HPDE6-E6E7 (cell line): Measurements from ENCODE around the gene VPS52.

Experiments
- DNase-seq: peaks from one replicate; pipeline ENCODE4 v3.0.0; 2011; ENCODE audit warnings: missing footprints; ENCODE audit errors: extremely low spot score

The VPS52 gene

DNA sequence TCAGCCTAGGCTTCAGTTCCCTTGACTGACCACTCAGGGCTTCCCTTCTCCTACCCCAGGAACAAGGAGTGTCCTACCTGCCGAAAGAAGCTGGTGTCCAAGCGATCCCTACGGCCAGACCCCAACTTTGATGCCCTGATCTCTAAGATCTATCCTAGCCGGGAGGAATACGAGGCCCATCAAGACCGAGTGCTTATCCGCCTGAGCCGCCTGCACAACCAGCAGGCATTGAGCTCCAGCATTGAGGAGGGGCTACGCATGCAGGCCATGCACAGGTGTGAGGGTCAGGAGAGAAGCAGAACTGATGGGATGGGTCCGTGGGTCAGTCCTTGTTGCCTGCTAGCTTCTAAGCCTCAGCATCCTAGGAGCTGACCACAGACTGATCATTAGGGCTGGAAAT is 61.8 kb downstream of the VPS52 start:
- DNase-seq: no peak

DNA sequence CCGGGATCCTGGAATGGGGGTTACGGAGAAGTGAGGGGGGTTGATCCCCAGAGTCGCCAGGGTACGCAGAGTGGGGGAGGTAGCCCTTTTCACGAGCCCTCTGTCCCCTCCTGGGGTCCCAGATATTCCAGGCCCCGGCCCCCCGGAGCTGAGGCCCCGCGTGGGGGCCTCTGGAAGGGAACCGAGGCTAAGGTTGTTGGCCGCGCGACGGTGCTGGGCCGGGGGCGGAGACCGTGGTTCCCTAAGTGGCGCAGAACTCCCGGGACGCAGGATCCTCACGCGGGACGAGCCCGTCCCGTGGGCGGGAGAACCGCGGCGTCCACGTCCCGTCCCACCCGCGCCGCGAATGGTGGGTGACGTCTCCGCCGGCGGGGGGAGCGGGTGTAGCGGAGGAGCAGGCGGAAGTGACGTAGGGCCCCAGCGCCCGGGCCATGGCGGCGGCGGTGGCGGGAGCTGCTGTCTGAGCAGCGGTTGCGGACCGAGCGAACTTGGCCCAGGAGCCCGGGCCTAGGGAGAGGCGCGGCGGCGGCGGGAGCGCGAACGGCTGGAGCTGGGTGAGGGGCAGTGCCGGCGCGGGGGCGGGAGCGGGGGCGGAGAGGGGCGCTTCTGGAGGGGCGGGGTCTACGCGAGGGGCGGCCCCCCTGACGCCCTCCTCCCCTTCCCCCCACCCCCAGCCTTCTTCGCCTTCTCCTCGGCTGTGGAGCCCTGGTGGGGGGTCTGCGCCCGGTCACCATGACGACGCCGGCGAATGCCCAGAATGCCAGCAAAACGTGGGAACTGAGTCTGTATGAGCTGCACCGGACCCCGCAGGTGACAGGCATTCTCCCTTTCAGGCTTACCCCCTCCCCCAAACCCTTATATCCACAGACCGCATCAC is 63.3 kb downstream of the VPS52 start, which contains the start of gene RING1:
Gene RING1, plus strand, starts transcription at position 410 of the 877 bp plus-strand sequence. Its CDS starts 323 bp downstream, at position 733.
- DNase-seq: peak; percentile 80

DNA sequence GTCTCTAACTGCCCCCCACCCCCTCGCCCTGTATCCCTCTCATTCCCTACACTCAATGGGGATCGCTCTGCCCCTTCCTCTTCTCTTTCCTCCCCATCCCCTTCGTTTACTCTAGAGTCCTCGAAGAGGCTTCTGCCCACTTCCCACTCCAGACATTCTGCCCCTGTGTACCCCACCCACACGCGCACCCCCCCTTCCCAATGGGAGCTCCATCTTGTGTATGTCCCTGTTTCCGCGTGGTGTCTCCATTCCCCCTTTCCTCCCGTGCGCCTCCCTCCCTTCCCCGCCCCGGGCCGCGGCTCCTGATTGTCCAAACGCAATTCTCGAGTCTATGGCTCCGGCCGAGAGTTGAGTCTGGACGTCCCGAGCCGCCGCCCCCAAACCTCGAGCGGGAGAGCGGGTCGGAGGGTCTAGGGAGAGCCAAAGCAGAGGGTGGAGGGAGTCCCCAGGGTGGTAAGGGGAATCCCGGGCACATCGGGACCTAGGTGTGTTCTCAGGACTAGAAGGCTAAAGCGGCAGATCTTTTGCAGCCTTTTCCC is 64.1 kb downstream of the VPS52 start:
- DNase-seq: no peak

- DNase-seq: no peak
These were observed 64.7 kb downstream of the VPS52 start for GRCh38 chr6:33206864-33207551.

GRCh38 chr6:33206027-33206863 is 65.4 kb downstream of the VPS52 start:
- DNase-seq: no peak

DNA sequence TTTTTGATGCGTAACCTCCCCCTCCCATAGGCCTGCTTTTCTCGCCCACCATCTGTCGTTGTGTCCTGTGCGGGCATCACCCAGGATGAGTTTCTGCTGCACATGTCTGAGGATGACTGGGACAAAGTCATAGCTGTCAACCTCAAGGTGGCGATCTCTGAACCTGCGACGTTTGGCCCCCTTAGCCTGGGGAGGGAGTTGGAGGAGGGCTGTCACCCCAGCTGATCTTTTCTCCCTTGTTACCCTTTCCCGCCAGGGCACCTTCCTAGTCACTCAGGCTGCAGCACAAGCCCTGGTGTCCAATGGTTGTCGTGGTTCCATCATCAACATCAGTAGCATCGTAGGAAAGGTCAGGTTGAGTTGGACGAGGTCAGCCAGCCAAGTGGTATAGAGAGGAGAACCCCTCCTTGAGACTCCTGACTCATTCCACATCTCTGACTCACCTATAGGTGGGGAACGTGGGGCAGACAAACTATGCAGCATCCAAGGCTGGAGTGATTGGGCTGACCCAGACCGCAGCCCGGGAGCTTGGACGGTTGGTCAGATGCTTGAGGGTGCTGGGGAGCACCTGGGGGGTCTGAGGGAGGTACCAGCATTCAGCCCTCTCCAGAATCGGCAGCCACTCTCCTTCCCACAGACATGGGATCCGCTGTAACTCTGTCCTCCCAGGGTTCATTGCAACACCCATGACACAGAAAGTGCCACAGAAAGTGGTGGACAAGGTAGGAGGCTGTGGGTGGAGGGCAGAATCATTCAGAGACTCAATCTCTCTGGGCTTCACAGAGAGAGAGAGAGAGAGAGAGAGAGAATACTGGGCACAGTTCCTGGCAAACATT is 66.3 kb downstream of the VPS52 start:
- DNase-seq: peak; percentile 60

DNA sequence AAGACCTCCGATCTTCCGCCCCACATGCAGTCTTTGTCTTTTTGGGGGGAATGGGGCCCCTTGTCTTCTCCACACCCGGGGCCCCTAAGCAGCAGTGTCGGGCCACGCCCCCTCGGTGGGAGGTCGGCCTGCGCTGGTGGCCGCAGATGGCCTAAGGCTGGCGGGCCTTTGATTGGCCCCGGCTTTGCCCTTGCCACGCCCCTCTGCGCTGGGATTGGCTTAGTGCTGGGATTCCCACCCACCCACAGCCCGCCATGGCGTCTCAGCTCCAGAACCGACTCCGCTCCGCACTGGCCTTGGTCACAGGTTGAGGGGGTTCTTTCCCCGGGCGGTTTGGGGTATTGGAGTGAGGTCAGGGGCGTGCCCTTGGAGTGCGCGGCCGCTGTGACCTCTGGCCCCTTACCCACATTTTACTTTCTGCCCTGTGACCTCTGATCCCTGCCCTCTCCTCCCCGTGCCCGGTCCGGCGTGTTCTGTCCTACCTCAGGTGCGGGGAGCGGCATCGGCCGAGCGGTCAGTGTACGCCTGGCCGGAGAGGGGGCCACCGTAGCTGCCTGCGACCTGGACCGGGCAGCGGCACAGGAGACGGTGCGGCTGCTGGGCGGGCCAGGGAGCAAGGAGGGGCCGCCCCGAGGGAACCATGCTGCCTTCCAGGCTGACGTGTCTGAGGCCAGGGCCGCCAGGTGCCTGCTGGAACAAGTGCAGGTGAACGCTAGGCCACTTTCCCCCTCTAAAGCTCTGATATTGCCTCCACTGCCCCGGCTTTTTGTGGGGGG is 67.1 kb downstream of the VPS52 start, which contains the start of gene HSD17B8:
Gene HSD17B8, plus strand, starts transcription at position 241 of the 776 bp plus-strand sequence. Its CDS starts 14 bp downstream, at position 255.
- peak; percentile 93 for DNase-seq

DNA sequence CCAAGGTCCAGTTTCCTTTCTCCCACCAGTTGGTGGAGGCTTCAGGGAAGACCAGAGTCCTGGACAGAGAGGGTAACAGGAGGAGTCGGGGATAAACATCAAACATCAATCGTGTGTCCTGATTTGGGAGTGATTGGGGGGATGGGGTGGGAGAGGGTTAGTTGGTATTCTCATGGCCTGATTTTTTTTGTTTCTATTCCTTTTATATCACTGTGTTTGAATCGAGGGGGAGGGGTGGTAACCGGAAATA is 67.6 kb downstream of the VPS52 start:
- DNase-seq: no peak

GRCh38 chr6:33203443-33204164 is 68.1 kb downstream of the VPS52 start:
- no peak for DNase-seq

- DNase-seq: no peak
These were observed 68.9 kb downstream of the VPS52 start for GRCh38 chr6:33202799-33203198.

GRCh38 chr6:33201935-33202334 is 69.7 kb downstream of the VPS52 start:
- no peak for DNase-seq

DNA sequence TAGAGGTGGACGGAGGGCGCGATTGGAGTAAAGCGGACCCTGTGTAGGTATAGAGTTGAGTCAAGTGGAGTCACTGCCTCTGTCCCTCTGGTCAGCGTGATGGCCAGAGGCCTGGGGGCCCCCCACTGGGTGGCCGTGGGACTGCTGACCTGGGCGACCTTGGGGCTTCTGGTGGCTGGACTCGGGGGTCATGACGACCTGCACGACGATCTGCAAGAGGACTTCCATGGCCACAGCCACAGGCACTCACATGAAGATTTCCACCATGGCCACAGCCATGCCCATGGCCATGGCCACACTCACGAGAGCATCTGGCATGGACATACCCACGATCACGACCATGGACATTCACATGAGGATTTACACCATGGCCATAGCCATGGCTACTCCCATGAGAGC is 70.5 kb downstream of the VPS52 start:
- DNase-seq: no peak
